Mucosa of gallbladder (tissue), 1 donor: Measurements from ENCODE around the gene TMEM178B. TPM values are rescaled to one million over a fixed set of nuclear protein-coding genes. Genes with fewer than 3 reads are reported as not detected.

ENCODE experiments used
- DNase-seq: peaks from one replicate; pipeline ENCODE4 v3.0.0-alpha.2; 2020; ENCODE audit warnings: low spot score
- total RNA-seq: library from RNA; stranded (reverse); gene quantifications from one replicate; pipeline ENCODE4 v1.2.1, GENCODE V29; 2021
- donor health status: DM: no; HTN: no; CAD: no.

Gene TMEM178B
- total RNA-seq, 1 donor from 2014 or later: 3.5 TPM

DNA sequence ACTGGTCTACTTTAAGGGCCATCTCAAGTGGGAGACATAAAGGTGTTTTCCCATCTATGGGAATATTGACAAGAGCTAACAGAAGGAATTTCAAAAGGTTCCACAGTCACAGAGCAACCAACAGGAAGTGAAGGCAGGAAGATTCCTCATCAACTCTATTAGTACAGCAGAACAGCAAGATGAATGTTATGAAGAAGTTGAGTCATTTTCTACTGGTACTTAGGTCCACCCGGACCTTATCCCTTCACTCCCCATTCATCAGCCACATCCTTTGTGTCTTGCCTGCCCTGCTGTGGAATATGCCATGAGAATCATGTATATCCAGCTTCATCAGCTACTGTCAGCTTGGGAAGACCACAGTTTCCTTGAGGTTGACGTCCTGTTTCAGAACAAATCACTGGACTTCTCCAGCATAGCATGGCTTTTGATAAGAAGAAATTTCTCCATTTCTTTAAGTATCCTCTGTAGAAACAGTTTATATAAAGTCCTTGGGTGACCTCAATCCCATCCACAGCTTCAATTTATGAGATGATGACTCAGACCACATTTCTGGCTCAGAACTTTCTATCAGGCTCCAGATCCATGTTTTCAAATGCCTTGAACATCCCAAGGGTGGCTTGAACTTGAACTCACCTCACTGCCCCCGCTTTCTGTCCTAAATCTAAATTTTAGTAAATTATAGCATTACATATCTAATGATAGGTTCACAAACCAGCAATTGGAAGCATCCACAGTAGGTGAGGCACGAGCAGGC is 392.5 kb downstream of the TMEM178B start:
- DNase-seq: no peak

DNA sequence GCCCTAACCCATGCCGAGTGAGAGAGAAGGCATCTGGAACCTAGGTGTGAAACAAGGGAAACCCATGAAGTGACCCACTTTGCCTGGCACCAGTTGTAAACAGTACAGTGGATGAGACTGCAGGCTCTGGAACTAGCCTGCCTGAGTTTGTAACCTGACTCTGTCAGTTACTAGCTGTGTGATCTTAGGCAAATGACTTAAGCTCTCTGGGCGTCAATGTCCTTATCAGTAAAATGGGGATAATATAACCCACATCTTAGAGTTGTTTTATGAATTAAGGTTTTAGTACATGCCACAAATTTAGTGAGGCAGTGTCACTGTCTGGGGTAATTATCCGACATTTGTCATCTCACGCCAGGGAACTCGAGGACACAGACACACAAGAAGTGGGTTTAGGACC is 394.5 kb downstream of the TMEM178B start:
- DNase-seq: no peak

DNA sequence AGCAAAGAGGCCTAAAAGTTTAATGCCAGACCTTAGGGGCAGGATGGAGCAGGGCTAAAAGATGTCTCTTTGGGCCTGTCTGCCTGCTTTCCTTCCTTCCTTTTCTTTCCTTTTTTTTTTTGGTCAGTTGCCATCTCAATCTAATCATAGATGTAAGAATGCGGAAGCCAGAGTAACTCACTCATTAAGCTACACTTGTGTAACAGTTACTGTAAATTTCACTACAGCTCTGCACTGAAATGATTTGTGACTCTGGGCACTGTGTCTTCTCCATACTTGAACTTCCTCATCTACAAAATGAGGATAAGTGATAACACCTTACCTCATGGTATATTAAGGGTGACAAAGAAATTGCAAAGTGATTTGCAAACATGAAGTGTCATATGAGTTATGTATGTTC is 401.8 kb downstream of the TMEM178B start:
- no peak for DNase-seq

DNA sequence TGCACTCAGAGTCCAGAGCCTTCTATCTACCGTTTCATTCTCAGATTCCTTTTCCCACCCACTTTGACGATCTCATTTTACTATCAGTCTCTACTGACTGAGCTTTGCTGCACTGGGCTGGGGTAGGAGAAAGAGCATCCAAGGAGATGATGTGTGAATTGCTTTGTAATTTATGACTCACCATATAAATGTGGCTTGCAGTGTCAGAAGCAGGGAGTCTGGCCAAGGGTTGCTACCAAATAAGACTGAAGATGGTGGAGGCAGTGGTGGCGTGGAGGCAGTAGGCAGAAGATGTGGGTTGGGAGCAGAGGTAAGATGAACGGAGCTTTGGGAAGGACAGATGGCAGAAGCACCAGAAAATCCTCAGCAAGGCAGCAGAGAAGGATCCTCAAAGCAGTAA is 404.0 kb downstream of the TMEM178B start:
- no peak for DNase-seq

DNA sequence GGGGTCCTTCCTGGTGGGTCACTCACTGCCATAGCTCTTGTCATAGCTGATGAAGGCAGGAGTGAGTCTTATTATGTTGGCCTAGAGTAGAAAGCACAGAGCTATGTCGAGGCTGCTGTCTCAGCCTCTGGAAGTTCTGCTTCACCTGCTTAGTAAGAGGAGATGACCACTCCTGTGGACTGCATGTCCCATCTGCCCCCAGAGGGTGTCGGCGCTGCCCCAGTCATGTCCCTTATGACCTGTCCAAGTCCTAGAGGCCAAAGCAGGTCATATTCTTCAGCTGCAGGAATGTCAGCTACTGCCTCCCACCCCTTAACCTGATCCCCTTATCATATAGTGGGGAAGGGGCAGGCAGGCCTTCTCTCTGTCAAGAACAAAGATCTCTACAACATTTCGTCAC is 405.0 kb downstream of the TMEM178B start:
- DNase-seq: no peak

DNA sequence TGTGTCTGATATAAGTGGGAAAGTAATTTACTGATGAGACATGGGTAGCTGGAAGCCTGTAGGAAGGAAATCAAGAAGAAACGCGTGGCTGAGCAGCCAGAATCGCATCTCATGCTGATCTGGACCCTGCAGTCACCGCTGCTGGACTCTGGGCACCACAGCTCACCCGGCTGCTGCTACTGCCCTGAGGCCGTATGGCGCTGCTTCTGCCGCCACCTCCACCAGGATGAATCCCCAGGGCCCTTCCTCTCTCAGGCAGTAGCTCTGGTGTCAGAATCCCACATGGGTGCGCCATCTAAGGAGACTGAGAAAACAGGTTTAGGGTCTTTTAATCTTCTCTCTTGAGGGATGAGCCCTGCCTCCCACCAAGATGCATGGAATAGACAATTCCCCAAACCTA is 407.1 kb downstream of the TMEM178B start:
- DNase-seq: no peak

DNA sequence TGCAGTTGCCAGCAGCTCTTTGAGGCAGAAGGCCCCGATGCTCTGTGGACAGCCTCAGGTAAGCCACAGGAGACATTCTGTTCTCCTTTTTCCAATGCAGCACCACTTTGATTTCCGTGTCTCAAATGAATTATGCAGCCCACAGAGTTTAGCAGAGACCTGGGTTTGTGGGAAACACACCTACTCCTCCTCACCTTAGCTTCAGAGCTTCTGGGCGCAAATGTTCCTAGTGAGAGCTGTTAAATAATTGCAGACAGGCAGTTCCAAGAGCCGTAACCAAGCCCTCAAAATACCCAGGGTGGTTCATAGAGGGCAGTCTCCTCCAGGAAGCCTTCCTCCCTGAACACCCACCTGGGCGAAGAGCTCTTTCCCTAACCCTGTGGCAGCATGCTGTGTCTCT is 408.1 kb downstream of the TMEM178B start:
- DNase-seq: no peak

DNA sequence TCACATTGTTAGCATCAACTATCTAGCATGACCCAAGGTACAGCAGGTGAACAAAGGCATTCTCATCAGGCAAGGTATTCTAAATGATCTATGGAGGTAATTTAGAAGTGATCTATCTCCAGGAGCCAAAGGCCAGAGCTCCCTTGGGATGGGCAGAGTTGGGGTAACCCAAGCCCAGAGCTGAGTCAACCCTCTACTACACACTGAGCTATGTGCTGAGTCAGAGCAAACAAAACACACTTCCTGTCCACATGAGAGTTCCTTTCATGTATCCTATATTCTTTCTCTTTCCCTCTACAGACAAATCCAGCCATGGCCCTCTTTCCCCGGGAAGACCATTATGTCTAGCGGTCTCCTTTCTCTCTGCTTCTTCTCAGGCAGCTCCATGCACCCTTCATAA is 409.2 kb downstream of the TMEM178B start:
- no peak for DNase-seq

DNA sequence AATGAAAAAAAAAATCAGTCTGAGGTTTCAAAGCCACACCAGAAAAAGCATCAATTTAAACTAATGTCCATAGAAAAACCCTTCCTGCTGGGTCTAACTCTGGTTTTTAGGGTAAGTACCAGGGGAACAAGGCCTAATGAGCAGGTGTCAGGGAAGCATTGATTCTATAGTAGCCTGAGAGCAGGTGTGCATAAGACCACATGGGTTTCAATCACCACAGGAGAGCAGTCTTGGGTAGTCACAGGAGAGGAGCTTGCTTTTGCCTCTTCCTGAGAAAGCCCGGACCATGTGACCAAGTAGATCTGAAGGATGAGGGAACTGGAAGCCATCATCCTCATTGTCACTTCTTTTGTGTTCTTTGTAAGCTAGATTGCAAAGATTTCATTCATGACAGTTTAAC is 411.0 kb downstream of the TMEM178B start:
- no peak for DNase-seq

DNA sequence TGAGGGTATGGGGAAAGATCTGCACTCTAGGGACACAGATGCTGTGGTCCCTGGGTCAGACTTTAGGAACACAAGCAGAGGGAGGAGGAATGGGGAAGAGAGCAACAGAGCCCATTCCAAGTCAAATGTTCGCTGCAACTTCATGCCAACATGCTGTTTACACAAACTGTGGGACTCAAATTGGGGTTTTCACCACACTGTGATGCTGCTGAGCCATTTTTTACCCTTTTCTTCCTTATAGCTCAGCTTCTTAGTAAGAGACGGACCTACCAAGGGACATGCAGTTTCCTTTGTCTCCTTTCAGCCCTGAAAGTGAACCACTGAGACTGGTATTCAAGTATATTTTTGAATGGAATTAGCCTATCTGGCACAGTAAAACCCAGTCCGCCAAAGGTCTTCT is 413.1 kb downstream of the TMEM178B start:
- DNase-seq: no peak

DNA sequence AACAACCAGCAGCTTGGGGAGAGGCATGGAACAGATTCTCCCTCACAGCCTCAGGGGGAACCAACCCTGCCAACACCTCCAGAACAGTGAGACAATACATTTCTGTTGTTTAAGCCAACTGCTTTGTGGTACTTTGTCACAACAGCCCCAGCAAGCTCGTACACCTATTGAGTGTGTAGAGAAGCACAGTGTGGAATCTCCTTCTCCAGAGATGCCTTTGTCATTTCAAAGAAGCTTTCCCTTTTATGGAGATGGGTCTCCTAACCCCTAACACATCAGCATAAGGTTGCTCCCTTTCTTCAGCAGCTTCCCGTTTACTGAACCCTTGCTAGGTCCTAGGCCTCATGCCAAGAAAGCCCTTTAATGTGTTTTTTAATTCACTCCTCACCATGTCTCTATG is 416.6 kb downstream of the TMEM178B start:
- no peak for DNase-seq

DNA sequence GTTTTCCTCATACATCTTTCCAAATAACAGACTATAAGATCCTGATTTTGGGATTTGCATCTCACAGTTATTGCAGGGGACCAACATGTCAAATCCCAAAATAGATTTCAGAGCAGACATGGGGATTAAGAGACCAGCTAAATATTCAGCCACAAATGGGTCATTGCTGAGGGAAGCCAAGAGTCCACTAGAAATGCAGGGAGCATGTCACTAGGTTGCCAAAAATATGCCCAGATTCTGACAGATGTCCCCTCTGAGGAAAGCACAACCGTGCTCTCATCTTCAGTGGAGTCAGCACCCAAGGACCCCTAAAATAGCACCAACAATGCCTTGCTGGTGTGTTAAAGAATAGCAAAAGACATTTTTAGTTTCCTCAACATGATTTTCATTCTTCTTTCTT is 421.2 kb downstream of the TMEM178B start:
- DNase-seq: no peak

DNA sequence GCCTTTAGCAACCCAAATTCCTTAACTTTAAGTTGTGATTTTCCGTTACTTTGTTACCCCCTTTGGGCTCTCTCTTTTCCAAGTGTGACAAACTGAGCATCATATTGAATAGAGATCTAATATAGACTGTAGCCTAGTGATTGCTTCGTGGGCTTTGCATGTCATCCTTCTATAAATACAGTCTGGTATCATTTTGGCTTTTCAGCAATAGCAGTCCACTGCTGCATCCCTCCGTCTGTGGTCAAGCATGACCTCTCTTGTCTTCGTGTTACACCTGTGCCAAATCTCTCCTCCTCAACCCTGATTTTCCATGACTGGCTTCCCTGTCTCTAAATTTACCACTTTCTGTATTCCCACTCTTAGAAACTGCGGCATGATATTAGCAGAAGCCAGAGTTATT is 423.5 kb downstream of the TMEM178B start:
- no peak for DNase-seq

DNA sequence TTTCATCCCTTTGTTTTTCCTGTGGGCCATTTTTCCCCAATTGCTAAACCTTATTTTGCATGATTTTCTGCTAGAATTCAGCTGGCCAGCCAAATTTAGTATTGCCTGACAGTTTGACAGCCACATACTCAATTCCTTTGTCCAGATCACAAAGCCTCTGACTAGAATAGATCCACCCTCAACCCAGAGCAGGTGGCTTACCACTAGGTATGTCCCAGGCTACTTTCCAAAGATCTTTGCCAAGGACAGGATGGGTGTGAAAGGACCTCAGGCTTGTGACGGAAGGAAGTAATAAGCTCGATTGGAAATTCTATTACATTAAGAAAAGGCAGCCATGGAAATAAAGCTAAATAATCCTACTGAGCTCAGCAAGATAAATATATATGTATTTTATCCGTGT is 426.7 kb downstream of the TMEM178B start:
- no peak for DNase-seq

DNA sequence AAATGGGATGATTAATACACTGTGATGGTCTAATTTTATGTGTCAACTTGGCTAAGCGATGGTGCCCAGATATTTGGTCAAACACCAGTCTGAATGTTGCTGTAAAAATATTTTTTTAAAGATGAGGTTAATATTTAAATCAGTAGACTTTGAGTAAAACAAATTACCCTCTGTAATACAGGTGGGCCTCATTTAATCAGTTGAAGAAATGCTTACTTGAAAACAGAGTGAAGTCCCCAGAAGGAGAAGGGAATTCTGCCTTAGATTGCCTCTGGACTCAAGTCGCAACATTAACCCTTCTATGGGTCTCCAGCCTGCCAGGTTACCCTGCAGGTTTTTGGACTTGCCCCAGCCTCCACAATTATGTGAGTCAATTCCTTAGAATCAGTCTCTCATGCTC is 427.6 kb downstream of the TMEM178B start:
- no peak for DNase-seq

DNA sequence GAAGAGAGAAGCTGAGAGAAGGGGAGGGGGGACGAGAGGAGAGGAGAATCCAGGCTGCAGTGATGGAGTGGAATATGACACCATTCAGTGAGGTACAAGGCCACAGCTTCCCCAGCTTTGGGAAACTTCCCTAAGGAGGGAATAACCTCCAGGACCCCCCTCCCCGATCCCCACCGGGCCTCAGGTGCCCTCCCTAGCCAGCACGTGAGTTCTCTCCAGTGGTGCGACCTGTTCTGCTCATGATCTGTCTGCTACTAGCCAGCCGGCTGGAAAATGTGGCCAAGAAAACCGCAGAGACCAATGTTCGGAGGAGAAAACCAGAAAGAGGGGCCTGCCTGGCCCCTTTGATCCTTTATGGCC is 437.4 kb downstream of the TMEM178B start:
- DNase-seq: no peak

DNA sequence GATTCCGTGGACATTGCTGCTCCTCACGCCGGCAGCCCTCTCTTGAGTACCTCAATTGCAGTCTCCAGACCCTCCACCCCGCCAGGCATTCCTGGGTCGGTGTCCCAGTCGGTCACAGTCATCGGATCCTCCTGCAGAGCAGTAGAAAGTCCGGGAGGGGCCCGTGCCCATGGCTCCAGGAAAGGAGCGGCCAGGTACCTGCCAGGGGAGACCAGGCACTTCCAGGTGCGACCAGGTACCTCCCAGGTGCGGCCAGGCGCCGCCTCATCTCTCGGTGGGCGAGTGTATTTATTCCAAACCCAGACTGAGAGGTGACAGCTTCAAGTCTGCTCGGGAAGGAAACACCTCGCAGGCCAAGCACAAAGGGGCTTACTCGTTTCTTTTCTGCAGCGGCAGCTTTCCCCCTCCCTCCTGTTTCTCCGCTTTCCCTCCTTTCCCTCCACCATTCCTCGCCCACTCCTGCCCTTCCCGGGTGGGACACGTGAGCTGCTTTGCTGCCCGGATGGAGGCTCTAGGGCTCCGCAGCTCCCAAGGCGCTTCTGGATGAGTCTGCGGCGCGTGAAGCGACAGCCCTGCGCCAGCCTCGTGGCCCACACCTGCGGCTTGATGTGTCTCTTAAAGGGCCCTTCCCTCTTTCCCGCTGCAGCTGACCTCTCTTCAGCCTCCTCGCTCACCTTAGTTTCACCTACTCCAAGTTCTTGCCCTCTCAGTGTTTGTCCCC is 438.0 kb downstream of the TMEM178B start:
- DNase-seq: no peak

DNA sequence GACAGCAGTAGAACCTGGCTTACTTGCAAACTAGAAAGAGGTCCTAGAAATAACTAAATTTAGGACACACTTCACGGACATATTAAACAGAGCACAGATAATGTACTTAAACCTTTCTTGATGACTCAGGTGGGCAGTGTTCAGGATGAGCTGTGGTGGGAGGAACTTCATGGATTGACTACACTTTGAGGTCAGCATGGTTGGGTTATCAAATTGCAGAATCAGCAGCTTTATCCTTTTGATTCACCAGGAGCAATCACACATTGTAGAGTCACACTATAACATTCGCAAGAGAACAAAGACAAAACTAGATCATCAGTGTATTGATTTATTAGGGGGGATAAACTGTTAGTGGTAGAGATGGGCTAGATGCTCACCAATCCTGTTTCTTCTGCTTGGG is 438.7 kb downstream of the TMEM178B start:
- DNase-seq: no peak

DNA sequence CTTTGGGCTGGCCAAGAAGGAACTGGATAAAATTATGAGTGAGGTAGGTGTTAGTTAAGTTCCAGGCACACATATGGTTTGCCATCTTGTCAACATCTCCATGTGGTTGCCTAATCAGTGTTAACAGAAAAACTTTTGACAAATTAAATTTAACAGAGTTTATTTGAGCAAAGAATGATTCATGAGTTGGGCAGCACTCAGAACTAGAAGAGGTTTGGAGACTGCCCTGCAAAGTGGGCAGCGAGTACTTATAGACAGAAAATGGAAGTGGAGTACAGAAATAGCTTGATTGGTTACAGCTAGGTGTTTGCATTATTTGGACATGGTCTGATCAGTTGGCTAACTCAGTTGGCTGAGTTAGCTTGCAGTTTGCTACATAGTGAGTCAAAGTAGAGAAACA is 439.9 kb downstream of the TMEM178B start:
- no peak for DNase-seq

DNA sequence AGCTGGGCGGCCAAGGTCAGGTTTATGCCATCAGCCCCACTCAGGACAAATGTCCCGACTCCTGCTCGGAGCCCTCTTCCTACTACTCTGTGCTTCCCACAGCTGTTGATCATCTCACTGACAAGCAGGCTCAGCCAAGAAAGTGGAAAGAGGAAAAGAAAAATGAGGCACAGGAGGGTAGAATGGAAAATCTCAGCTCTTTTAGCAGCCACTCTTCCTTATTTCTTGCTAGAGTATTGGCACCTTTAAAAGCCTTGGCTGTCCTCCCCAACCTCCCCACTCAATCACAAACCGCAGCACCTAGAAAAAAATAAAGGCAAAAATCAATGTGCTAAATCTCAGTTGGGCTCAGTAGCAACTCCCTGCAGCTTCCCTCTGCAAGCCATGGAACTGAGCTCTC is 442.1 kb downstream of the TMEM178B start:
- no peak for DNase-seq

DNA sequence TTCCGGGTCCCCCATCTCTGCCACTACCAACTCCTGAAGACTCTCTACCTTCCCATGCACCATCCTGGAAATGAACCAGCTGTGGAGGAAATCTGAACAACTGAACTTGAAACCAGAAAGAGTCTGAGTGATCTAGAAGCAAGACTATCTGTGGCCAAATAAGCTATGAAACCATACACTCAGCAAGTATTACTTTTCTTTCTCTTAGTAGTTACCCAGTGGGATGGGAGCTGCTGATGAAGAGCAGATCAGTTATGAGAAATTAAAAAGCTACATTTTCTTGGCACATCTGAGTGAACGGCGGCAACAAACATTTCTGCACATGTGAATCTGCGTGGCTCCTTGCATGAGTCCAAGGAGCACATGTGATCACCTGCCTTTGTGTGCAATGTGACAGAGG is 445.8 kb downstream of the TMEM178B start:
- DNase-seq: no peak

DNA sequence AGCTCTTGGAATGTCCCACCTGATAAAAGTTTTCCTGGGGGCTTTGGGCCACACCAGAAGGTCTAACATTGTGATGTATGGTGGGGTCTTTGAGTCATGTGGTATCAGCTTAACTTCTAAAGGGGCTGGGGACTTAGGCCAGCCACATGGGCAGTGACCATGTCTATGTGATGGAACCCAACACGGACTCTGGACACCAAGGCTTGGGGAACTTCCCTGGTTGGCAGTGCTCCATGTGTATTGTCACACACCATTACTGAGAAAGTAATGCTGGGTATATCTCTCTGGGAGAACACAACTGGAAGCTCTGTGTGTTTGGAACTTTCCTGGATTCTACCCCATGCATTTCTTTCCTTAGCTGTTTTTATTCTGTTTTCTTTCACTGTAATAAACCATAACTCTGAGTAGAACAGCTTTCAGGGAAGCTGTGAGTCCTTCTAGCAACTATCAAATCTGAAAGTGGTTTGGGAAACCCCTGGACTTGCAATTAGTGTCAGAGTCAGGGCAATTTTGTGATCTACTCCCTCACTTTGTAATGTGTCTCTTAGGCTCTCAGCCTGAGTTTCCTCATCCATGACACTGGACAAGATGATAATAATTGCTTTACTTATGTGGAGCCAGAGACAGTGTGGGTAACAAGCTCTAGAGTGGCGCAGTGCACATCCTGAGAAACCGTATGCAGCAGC is 448.9 kb downstream of the TMEM178B start:
- DNase-seq: no peak

DNA sequence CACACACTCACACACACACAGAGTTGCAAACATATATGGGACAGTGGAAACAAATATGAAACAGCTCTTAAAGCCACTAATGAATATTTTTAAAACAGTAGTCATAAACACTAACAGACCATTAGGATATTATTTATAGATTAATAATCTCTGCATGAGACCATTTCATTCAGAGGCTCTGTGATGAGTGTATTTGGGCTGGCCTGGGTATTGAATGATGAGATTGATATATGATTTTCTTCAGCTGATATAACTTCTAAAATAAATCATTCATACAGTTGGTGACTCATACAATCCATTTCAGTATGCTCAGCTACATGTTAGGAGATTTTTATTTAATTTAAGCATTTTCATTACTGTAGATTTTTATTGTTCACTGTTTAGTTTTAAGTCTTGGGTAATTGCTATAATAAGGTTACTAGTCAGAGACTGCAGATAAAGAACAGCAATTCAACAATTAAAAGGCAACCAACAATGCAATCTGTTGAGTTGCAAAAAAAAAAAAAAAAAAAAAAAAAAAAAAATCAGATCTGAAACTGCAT is 452.2 kb downstream of the TMEM178B start:
- DNase-seq: no peak
